Esophagus muscularis mucosa (tissue), 4 donors: Measurements from ENCODE around the gene UBASH3B. TPM values are rescaled to one million over a fixed set of nuclear protein-coding genes. Genes with fewer than 3 reads are reported as not detected.

ENCODE experiments used
- DNase-seq: peaks from one replicate; pipeline ENCODE4 v3.0.0-alpha.2; 2017; ENCODE audit errors: extremely low spot score
- H3K27ac ChIP-seq, 4 donors: fragments of 200-600 bp; sonication (generic); replicated peaks in 1 of 4; 1 replicate in 3 of 4; 2 replicates in 1 of 4; pipeline ENCODE4 v1.5.1; 2016 to 2019; ENCODE audit warnings: mild to moderate bottlenecking in 1 of 4
- H3K27me3 ChIP-seq, 4 donors: fragments of 200-600 bp; sonication (generic); one replicate each; pipeline versions ENCODE4 v1.5.1 to v1.6.0; 2016 to 2019
- H3K36me3 ChIP-seq, 4 donors: fragments of 200-600 bp; sonication (generic); one replicate each; pipeline ENCODE4 v1.5.1; 2016 to 2019
- H3K4me1 ChIP-seq, 4 donors: fragments of 200-600 bp; sonication (generic); one replicate each; pipeline ENCODE4 v1.5.1; 2016 to 2019
- H3K4me3 ChIP-seq, 4 donors: fragments of 200-600 bp; sonication (generic); 1 replicate in 2 of 4; 2 replicates in 2 of 4; pipeline ENCODE4 v1.5.1; 2016 to 2019; ENCODE audit warnings: mild to moderate bottlenecking in 4 of 4, moderate library complexity in 1 of 4
- H3K9me3 ChIP-seq, 4 donors: fragments of 200-600 bp; sonication (generic); 1 replicate in 3 of 4; 2 replicates in 1 of 4; pipeline ENCODE4 v1.5.1; 2016 to 2019
- EP300 ChIP-seq: sonication (generic); formaldehyde crosslinking; IDR thresholded peaks from one replicate; pipeline ENCODE4 v1.6.1; 2017; ENCODE audit warnings: antibody characterized with exemption
- POLR2A ChIP-seq: fragments of 450-650 bp; IDR thresholded peaks from one replicate; pipeline ENCODE4 v1.6.1; 2017; ENCODE audit warnings: antibody characterized with exemption, moderate library complexity, mild to moderate bottlenecking, low read depth
- POLR2AphosphoS5 ChIP-seq, 2 donors: sonication (generic); formaldehyde crosslinking; IDR thresholded peaks; one replicate each; pipeline ENCODE4 v1.6.1; 2017; ENCODE audit warnings: antibody characterized with exemption in 2 of 2
- WGBS: methylation state at CpG from one replicate; pipeline ENCODE4 v1.1.5; 2018; 5-methylcytosine and 5-hydroxymethylcytosine counted together
- intact Hi-C: fragments of 100-400 bp; cut with DNase I; formaldehyde crosslinking; loops from one replicate; pipeline ENCODE4 v1.15.1; 2023
- total RNA-seq, 4 donors: library from RNA; depleted of rRNA; stranded (reverse); fragments of >200 nt; gene quantifications; one replicate each; pipeline versions ENCODE4 v1.1.0 to v1.2.1, GENCODE V29; 2016
- TF ChIP-seq, protein P1 (sequence below), 3 experiments: fragments of 200-600 bp in 2 of 3; fragments of 450-650 bp in 1 of 3; sonication (generic) in 2 of 3; IDR thresholded peaks; one replicate each; pipeline ENCODE4 v1.5.1; 2017 to 2019; ENCODE audit warnings: antibody characterized with exemption in 3 of 3, mild to moderate bottlenecking in 2 of 3, moderate library complexity in 1 of 3

The UBASH3B gene
- total RNA-seq, 4 donors from 2014 or later = 0.42 to 6.8 (median 1.7) TPM

DNA sequence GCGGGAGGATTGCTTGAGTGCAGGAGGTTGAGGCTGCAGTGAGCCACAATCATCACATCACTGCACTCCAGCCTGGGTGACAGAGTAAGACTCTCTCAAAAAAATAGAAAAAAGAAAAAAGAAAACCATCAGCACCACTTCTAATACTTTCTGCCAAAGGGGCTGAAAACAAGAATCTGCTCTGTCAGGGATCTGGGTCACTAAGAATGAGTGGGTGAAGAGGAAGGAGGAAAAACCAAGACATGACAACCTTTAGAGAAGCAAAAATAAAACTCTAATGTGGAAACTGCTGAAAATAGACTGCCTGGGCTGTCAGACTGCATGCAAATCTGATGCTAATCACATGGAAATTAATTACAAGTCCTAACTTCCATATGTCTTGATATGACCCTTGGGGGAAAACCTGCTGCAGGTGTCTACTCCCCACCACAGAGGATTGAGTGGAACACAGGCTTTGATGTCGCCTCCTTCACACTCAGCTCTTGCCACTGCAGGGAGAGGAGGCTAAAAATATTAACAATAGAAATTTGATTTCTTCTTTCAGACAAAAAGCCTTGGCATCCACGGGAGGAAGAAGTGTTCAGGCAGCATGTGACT is 120.3 kb downstream of the UBASH3B start:
- intact Hi-C loops = no loop called here
- TF ChIP-seq POLR2AphosphoS5 (IDR thresholded peaks at IDR 0.05) = no peak

DNA sequence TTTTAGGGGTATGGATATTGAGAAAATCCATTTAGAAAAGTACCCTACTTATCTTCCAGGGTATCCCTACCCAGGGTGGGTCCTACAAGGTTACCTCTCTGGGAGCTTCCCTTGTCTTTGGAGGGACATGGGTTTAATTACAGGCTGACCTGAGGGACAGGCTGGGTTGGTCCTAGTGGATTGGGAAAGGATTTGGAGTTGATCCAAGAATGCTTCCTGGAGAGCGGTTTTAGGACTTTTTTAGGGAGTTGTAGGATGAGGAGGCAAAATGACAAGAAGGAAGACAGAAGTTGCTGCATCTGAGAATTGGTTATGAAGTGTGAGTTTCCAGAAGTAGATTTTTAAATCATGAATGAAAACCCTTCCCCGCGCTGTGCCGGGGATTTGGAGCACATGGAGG is 121.0 kb downstream of the UBASH3B start:
- H3K36me3 ChIP-seq = no peaks in the 10 kb centered on the region
- no peak for TF ChIP-seq POLR2A

More for the DNA sequence above, 120.3 kb downstream of the UBASH3B start:
- peaks cover 0 to 22% (median 0%) of the 10 kb centered on the region in 4 donors for H3K27me3 ChIP-seq
- no peak overlapping the region for H3K27ac ChIP-seq
- H3K36me3 ChIP-seq = no peaks in the 10 kb centered on the region
- H3K4me1 ChIP-seq = peaks cover 0 to under 1% (median under 1%) of the 10 kb centered on the region in 4 donors
- H3K4me3 ChIP-seq = no peak overlapping the region
- WGBS = 76% methylated on average over 3 of the region's 3 CpGs
- DNase-seq = no peak
- no peaks in the 10 kb centered on the region for H3K9me3 ChIP-seq

DNA sequence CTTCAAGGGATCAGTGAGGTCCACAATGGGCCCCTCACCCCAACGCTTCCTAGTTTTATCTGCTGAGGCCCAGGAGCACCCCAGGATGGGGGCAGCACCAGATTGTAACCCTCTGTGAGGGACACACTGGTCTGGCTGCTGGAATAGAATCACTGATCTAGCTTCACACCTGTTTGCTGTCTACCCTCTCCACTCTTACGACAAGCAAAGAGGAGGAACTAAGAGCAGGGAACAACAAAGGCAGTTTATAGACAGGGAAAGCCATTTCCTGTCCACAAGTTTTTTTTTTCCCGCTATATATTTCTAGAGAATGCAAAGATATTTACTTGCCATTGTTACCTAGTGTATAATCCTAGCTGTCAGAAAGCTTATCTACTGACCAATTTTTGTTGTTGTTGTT is 121.8 kb downstream of the UBASH3B start:
- no peak for DNase-seq
- intact Hi-C loops = no loop called here
- Histone ChIP-seq H3K27me3 (peaks cover 0 to 22% (median 0%) of the 10 kb centered on the region in 4 donors), H3K9me3 (no peaks in the 10 kb centered on the region), H3K4me1 (peaks cover 0 to 10% (median 7%) of the 10 kb centered on the region in 4 donors), H3K27ac (no peak overlapping the region), H3K36me3 (no peaks in the 10 kb centered on the region), H3K4me3 (no peak overlapping the region)
- TF ChIP-seq POLR2A (no peak), EP300 (no peak), POLR2AphosphoS5 (IDR thresholded peaks at IDR 0.05) (no peak)
- TF ChIP-seq, protein P1, sequence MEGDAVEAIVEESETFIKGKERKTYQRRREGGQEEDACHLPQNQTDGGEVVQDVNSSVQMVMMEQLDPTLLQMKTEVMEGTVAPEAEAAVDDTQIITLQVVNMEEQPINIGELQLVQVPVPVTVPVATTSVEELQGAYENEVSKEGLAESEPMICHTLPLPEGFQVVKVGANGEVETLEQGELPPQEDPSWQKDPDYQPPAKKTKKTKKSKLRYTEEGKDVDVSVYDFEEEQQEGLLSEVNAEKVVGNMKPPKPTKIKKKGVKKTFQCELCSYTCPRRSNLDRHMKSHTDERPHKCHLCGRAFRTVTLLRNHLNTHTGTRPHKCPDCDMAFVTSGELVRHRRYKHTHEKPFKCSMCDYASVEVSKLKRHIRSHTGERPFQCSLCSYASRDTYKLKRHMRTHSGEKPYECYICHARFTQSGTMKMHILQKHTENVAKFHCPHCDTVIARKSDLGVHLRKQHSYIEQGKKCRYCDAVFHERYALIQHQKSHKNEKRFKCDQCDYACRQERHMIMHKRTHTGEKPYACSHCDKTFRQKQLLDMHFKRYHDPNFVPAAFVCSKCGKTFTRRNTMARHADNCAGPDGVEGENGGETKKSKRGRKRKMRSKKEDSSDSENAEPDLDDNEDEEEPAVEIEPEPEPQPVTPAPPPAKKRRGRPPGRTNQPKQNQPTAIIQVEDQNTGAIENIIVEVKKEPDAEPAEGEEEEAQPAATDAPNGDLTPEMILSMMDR (IDR thresholded peaks at IDR 0.05) = no peak
- WGBS = 77% methylated on average over 3 of the region's 3 CpGs

More for the DNA sequence above, 121.0 kb downstream of the UBASH3B start:
- H3K9me3 ChIP-seq = no peaks in the 10 kb centered on the region
- no peak overlapping the region for H3K4me3 ChIP-seq
- peaks cover 0 to 8% (median 7%) of the 10 kb centered on the region in 4 donors for H3K4me1 ChIP-seq
- WGBS = 92% methylated on average over 4 of the region's 4 CpGs
- H3K27ac ChIP-seq = no peak overlapping the region
- H3K27me3 ChIP-seq = peaks cover 0 to 22% (median 0%) of the 10 kb centered on the region in 4 donors
- no peak for DNase-seq
- intact Hi-C loops = no loop called here

DNA sequence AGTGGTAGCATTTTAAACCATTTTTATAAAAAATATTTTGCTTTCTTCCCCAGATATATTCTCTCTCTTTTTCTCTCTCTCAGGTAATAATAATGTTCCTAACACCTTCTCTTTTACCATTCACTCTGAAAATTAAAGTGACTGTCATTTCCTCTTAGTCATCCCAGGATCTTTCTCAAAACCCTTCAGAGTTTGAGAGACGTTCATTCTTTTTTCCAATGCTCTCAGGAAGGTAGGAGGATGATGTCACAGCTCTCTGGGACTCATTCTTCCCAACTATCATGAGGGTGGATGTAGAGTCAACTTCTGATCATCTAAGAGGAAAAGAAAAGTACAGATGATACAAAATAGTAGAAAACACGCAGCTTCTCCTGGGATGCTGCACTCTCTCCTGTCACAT is 122.6 kb downstream of the UBASH3B start:
- Histone ChIP-seq H3K27me3 (peaks cover 0 to 19% (median 0%) of the 10 kb centered on the region in 4 donors), H3K4me1 (peaks cover 0 to 10% (median 7%) of the 10 kb centered on the region in 4 donors), H3K27ac (no peak overlapping the region), H3K4me3 (no peak overlapping the region), H3K36me3 (no peaks in the 10 kb centered on the region), H3K9me3 (no peaks in the 10 kb centered on the region)
- TF ChIP-seq POLR2AphosphoS5 (IDR thresholded peaks at IDR 0.05) = no peak
- TF ChIP-seq EP300 = no peak
- no peak for TF ChIP-seq POLR2A
- TF ChIP-seq, protein P1 (IDR thresholded peaks at IDR 0.05) = no peak
- intact Hi-C loops = no loop called here
- 77% methylated on average over 2 of the region's 2 CpGs for WGBS
- DNase-seq = no peak

DNA sequence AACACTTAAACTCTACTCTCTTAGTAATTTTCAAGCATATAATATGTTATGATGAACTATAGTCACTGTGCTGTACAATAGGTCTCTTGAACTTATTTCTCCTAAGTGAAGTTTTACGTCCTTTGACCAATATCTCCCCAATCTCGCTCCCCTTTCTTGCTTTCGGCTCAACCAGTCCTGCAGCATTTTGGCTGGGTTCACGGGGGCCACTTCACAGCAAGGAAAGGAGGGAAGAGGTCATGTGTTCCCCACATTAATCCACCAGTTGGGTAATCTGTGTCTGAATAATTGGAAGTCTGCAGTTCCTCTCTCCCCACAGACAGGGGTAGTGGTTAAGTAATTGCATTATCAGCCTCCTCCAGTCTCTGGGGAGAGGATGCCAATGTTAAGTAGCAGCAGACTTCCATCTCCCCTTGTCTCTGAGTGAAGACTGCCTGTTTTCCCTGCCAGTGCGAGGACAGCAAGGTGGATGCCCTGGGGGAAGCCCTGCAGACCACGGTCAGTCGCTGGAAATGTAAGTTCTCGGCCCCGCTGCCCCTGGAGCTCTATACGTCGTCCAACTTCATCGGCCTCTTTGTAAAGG is 123.6 kb downstream of the UBASH3B start:
- no peak for DNase-seq
- no peak overlapping the region for H3K27ac ChIP-seq
- H3K4me3 ChIP-seq = no peak overlapping the region
- no peak for TF ChIP-seq POLR2A
- TF ChIP-seq EP300 = no peak
- TF ChIP-seq, protein P1 (IDR thresholded peaks at IDR 0.05) = no peak
- no peak for TF ChIP-seq POLR2AphosphoS5 (IDR thresholded peaks at IDR 0.05)
- H3K27me3 ChIP-seq = peaks cover 0 to 11% (median 0%) of the 10 kb centered on the region in 4 donors
- H3K36me3 ChIP-seq = no peaks in the 10 kb centered on the region
- H3K4me1 ChIP-seq = peaks cover 0 to 10% (median 7%) of the 10 kb centered on the region in 4 donors
- 87% methylated on average over 12 of the region's 12 CpGs for WGBS
- intact Hi-C loops = no loop called here
- no peaks in the 10 kb centered on the region for H3K9me3 ChIP-seq
